AG04450 (cell line): ENCODE results near the gene CALD1. TPM values are rescaled to one million over a fixed set of nuclear protein-coding genes. Genes with fewer than 3 reads are reported as not detected.
A peak's percentile ranks its signal among the peaks of the same experiment; 100 is the strongest.

Source experiments
- CTCF ChIA-PET: fragments of 300-600, 350-600 bp; formaldehyde crosslinking; extraction: SDS; loops from one replicate; lab custom pipeline; 2022; ENCODE audit warnings: antibody characterized with exemption, inconsistent platforms; lab: Charles Lee
- POLR2A ChIA-PET: fragments of 350-600 bp; formaldehyde crosslinking; extraction: SDS; loops from one replicate; lab custom pipeline; 2021; ENCODE audit warnings: antibody characterized with exemption, inconsistent platforms; lab: Yijun Ruan, JAX
- DNase-seq: peaks from one replicate; pipeline ENCODE4 v3.0.0-alpha.2; 2011; ENCODE audit warnings: low read depth, low spot score
- H3K27ac ChIP-seq: one replicate; pipeline ENCODE4 v1.5.1; 2012; ENCODE audit warnings: low read depth, low read length, control low read depth
- H3K27me3 ChIP-seq: one replicate; pipeline ENCODE4 v1.6.0; 2012; ENCODE audit warnings: low read length; ENCODE audit not compliant: control insufficient read depth, insufficient read depth
- H3K4me3 ChIP-seq: 2 replicates; pipeline ENCODE4 v1.5.1; 2011; ENCODE audit warnings: mild to moderate bottlenecking, low read depth, low read length, control low read depth
- H3K9me3 ChIP-seq: 2 replicates; pipeline ENCODE4 v1.5.1; 2012; ENCODE audit warnings: low read length; ENCODE audit not compliant: control insufficient read depth, insufficient read depth
- polyA plus RNA-seq: library from polyadenylated mRNA; depleted of rRNA; stranded (reverse); fragments of >200 nt; gene quantifications from 2 replicates; pipeline ENCODE4 v1.2.3, GENCODE V29; 2011
- TF ChIP-seq, protein P1 (sequence below): IDR thresholded peaks from 2 replicates; pipeline ENCODE4 v1.5.1; 2011; ENCODE audit warnings: low read depth, low read length, control low read depth, inconsistent platforms

CALD1 gene
- polyA plus RNA-seq, 1 experiment, result 804 TPM

DNA sequence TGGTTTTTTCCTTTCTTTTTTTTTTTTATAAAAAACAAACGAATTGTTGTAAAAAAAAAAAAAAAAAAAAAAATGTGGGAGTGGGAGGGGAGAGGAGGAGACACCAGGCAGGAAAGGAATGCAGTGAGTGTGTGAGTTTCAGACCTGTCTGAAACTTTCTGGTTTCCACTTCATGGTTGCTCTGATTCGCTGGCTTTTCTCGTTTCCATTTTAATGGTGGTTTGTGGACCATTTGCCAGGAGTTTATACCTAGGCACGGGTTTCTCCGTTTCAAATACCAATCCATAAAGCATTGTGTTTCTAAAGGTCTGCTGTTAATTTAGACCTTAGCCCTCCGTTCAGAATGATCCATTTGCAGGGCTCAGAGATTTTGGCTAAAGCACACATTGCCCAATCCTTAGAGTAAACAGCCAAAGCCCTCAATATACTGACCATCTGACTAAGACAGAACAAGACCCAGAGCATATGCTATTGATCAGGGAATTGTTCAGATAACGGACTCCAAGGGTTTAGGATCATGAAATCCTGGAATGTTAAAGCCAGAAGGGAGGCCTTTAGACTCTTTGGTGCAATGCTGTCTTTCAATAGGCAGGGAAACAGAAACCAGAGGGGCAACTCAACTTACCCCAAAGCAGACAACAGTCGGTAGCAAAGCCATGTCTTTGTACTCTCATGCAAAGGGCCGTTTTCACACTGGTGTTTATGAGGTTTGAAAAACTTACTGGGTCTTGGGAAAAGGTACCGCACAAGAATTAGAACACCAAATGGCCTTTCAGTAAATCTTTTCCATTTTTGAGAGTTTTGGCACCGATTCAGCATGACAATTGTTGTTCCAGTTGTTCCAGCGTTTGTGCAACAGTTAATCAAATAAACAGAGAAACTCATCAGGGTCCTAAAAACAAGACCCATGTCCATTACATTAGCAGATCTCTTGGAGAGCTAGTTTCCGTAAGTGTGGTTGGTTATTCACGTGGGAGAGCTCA, 112.6 kb downstream of the CALD1 start:
- peak; percentile 48 for DNase-seq
- peak overlapping the region; percentile 63 for H3K4me3 ChIP-seq
- peak overlapping the region; percentile 90 for H3K27ac ChIP-seq
- no peaks in the 10 kb centered on the region for H3K27me3 ChIP-seq
- ChIA-PET CTCF (interaction anchor here (2.1 kb wide), 1 partner anchor 202 kb away, joined by 5 read pairs; no protein-coding TSS in a partner anchor), POLR2A (interaction anchor here (1.0 kb wide), 2 partner anchors 8 to 28 kb away, joined by 3 to 4 read pairs; no protein-coding TSS in a partner anchor)
- H3K9me3 ChIP-seq, result peaks cover 7% of the 10 kb centered on the region
- TF ChIP-seq, protein P1, sequence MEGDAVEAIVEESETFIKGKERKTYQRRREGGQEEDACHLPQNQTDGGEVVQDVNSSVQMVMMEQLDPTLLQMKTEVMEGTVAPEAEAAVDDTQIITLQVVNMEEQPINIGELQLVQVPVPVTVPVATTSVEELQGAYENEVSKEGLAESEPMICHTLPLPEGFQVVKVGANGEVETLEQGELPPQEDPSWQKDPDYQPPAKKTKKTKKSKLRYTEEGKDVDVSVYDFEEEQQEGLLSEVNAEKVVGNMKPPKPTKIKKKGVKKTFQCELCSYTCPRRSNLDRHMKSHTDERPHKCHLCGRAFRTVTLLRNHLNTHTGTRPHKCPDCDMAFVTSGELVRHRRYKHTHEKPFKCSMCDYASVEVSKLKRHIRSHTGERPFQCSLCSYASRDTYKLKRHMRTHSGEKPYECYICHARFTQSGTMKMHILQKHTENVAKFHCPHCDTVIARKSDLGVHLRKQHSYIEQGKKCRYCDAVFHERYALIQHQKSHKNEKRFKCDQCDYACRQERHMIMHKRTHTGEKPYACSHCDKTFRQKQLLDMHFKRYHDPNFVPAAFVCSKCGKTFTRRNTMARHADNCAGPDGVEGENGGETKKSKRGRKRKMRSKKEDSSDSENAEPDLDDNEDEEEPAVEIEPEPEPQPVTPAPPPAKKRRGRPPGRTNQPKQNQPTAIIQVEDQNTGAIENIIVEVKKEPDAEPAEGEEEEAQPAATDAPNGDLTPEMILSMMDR, result no peak

DNA sequence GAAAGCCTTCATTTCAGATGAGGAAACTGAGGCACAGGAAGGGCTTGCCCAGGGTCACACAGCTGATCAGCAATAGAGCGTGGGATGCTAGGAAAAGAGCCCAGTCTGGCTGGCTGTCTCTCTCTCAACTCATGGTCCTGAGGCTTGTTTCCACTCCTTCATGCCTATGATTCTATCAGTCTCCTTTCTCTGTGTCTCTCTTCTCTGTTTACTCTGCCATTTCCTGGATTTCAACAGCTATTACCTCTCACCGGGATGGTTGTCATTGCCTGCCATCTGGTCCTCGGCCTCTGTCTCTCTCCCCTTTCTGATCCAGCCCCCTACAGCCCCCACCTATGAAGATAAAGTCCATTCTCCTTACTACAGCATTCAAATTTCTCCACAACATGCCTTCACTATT, 113.5 kb downstream of the CALD1 start:
- Histone ChIP-seq H3K4me3 (peak overlapping the region; percentile 63), H3K27ac (no peak overlapping the region), H3K27me3 (no peaks in the 10 kb centered on the region), H3K9me3 (peaks cover 7% of the 10 kb centered on the region)
- ChIA-PET CTCF (interaction anchor here (2.1 kb wide), 1 partner anchor 203 kb away, joined by 5 read pairs; no protein-coding TSS in a partner anchor), POLR2A (interaction anchor here (0.9 kb wide), 1 partner anchor 274 kb away, joined by 4 read pairs; no protein-coding TSS in a partner anchor)
- DNase-seq, result no peak
- TF ChIP-seq, protein P1, result no peak

DNA sequence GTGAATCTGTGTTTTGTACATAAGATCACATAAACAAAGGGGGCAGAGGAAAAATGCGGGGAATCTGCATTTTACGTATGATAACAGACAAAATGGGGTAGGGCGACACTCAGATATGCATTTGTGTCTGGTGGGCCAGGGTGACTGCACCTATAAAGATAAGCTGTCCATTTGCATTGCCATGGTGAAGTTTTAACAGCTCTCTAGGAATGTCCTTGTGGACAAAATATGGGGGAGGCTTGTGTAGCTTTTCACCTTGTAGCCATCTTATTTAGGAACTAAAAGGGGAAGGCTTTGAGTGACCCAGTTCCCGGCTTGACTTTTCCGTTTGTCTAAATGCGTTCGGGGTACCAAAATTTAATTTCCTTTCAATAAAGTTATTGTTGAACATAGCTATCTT, 114.5 kb downstream of the CALD1 start:
- TF ChIP-seq, protein P1, result no peak
- Histone ChIP-seq H3K27ac (no peak overlapping the region), H3K27me3 (no peaks in the 10 kb centered on the region), H3K4me3 (no peak overlapping the region), H3K9me3 (peaks cover 7% of the 10 kb centered on the region)
- ChIA-PET POLR2A (no interaction called here), CTCF (interaction anchor here (0.9 to 2.1 kb wide), 2 partner anchors 11 to 204 kb away, joined by 4 to 5 read pairs; no protein-coding TSS in a partner anchor)
- DNase-seq, result no peak

DNA sequence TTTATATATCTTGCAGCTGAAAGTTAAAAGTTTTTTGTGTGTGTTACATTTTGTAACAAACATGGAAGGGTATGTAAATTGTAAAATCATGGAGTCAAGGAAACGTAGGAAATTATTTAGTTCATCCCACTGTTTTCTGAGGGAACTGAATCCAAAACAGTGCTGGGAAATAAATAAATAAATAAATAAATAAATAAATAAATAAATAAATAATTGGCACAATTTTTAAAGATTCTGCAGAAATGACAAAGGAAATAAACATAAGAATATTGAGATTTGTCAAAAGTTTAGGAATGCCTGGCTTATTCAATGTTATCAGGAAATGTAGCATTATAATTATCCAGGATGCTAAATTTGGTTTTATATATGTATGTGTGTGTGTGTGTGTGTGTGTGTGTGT, 115.5 kb downstream of the CALD1 start:
- no peak for DNase-seq
- ChIA-PET CTCF (interaction anchor here (0.9 kb wide), 1 partner anchor 10 kb away, joined by 4 read pairs; no protein-coding TSS in a partner anchor), POLR2A (no interaction called here)
- H3K4me3 ChIP-seq, result no peak overlapping the region
- H3K27ac ChIP-seq, result no peak overlapping the region
- H3K27me3 ChIP-seq, result no peaks in the 10 kb centered on the region
- H3K9me3 ChIP-seq, result peaks cover 7% of the 10 kb centered on the region
- TF ChIP-seq, protein P1, result no peak

DNA sequence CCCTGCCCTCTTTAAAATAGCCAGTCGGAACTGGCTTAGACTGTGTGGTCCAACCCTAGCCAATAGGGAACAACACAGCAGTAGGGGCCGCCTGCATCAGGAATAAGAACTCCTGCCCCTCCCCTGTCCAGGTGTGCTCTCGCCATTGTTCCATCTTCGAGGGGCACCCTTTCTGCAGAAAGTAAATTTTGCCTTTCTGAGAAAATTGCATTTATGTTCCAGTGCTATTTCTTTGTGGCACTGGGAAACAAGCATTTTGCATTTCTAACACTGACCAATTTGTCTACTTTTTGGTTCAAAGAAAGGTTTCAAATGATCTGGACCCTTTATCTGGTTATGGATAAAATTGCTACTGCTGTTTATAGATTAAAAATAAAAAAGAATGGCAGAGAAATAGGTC, 116.6 kb downstream of the CALD1 start:
- Histone ChIP-seq H3K9me3 (peaks cover 7% of the 10 kb centered on the region), H3K4me3 (no peak overlapping the region), H3K27me3 (no peaks in the 10 kb centered on the region), H3K27ac (no peak overlapping the region)
- ChIA-PET POLR2A (no interaction called here), CTCF (no interaction called here)
- TF ChIP-seq, protein P1, result no peak
- no peak for DNase-seq
